Endothelial cell of umbilical vein (primary cell): ENCODE measurements around the gene AKNA. TPM values are rescaled to one million over a fixed set of nuclear protein-coding genes. Genes with fewer than 3 reads are reported as not detected.

Experiments used
- BruUV-seq: library from RNA; stranded (reverse); fragments of 400-500 nt; replicated peaks from 2 replicates; lab custom pipeline; 2021; lab: Mats Ljungman, UMichigan
- CTCF ChIA-PET: fragments of 300-600, 350-600 bp; sonication (Branson Sonifier 250); formaldehyde crosslinking; loops from one replicate; lab custom pipeline; 2021; ENCODE audit warnings: antibody characterized with exemption, inconsistent platforms; lab: Charles Lee
- POLR2A ChIA-PET: fragments of 300-600, 350-600 bp; sonication (Branson Sonifier 250); formaldehyde crosslinking; loops from one replicate; lab custom pipeline; 2021; ENCODE audit warnings: antibody characterized with exemption, inconsistent platforms; lab: Charles Lee
- DNase-seq: peaks from one replicate; pipeline ENCODE4 v3.0.0-alpha.2; 2011; ENCODE audit warnings: low read depth, low spot score
- FAIRE-seq: peaks from 2 replicates; lab custom pipeline; 2011; peaks lifted over from hg19 to GRCh38; lab: Jason Lieb, UNC
- H2AFZ ChIP-seq: 2 replicates; pipeline ENCODE4 v1.6.0; 2012; ENCODE audit warnings: low read depth, low read length, control low read depth, inconsistent platforms
- H3K27ac ChIP-seq: 2 replicates; pipeline ENCODE4 v1.5.1; 2011; ENCODE audit warnings: low read depth, mild to moderate bottlenecking, control low read depth, low read length, moderate library complexity; ENCODE audit not compliant: insufficient read depth
- H3K27me3 ChIP-seq, 2 experiments: 2 replicates each; pipeline versions ENCODE4 v1.6.0 to v1.6.1; 2011; ENCODE audit warnings: low read length in 2 of 2, mixed read lengths in 1 of 2; ENCODE audit not compliant: control insufficient read depth in 2 of 2, insufficient read depth in 2 of 2
- H3K36me3 ChIP-seq, 2 experiments: 2 replicates in 1 of 2; 3 replicates in 1 of 2; pipeline ENCODE4 v1.5.1; 2011; ENCODE audit warnings: low read length in 2 of 2, mild to moderate bottlenecking in 1 of 2, moderate library complexity in 1 of 2; ENCODE audit not compliant: control insufficient read depth in 2 of 2, insufficient read depth in 2 of 2; ENCODE audit errors: extremely low read depth in 1 of 2
- H3K4me1 ChIP-seq: 3 replicates; pipeline ENCODE4 v1.5.1; 2011; ENCODE audit warnings: mild to moderate bottlenecking, low read length; ENCODE audit not compliant: control insufficient read depth, insufficient read depth; ENCODE audit errors: extremely low read depth
- H3K4me2 ChIP-seq: 2 replicates; pipeline ENCODE4 v1.6.1; 2011; ENCODE audit warnings: low read length, control low read depth, mixed read lengths; ENCODE audit not compliant: insufficient read depth
- H3K4me3 ChIP-seq, 3 experiments: fragments of 200-600 bp in 1 of 3; sonication (generic), shearing (Covaris generic) in 1 of 3; replicated peaks in 1 of 3; 2 replicates each; pipeline ENCODE4 v1.5.1; 2011 to 2016; ENCODE audit warnings: control low read depth in 3 of 3, low read length in 3 of 3, mild to moderate bottlenecking in 2 of 3, inconsistent platforms in 1 of 3, low read depth in 1 of 3, moderate library complexity in 1 of 3; ENCODE audit not compliant: insufficient read depth in 1 of 3
- H3K79me2 ChIP-seq: 2 replicates; pipeline ENCODE4 v1.6.0; 2012; ENCODE audit warnings: low read length, inconsistent platforms; ENCODE audit not compliant: control insufficient read depth, insufficient read depth
- H3K9ac ChIP-seq: replicated peaks from 2 replicates; pipeline ENCODE3; 2011; ENCODE audit warnings: low read length, control low read depth; ENCODE audit not compliant: insufficient read depth; ENCODE audit errors: extremely low read depth
- H3K9me1 ChIP-seq: replicated peaks from 3 replicates; pipeline ENCODE4 v1.6.0; 2011; ENCODE audit warnings: mild to moderate bottlenecking, low read length; ENCODE audit not compliant: control insufficient read depth, insufficient read depth; ENCODE audit errors: extremely low read depth
- H3K9me3 ChIP-seq: replicated peaks from 2 replicates; pipeline ENCODE4 v1.5.1; 2012; ENCODE audit warnings: low read length, inconsistent platforms; ENCODE audit not compliant: control insufficient read depth, insufficient read depth
- H4K20me1 ChIP-seq: replicated peaks from 2 replicates; pipeline ENCODE3; 2011; ENCODE audit warnings: mild to moderate bottlenecking, low read length; ENCODE audit not compliant: control insufficient read depth, insufficient read depth; ENCODE audit errors: extremely low read depth
- CTCF ChIP-seq, 2 donors: IDR thresholded peaks; 1 replicate in 1 of 2; 2 replicates in 1 of 2; pipeline ENCODE4 v1.5.1; 2011; ENCODE audit warnings: low read length in 2 of 2, mild to moderate bottlenecking in 2 of 2, moderate library complexity in 2 of 2, control low read depth in 1 of 2, inconsistent platforms in 1 of 2, low read depth in 1 of 2; ENCODE audit not compliant: insufficient read depth in 1 of 2; ENCODE audit errors: extremely low read depth in 1 of 2
- EZH2 ChIP-seq: IDR thresholded peaks from 2 replicates; pipeline ENCODE4 v1.6.1; 2012; ENCODE audit warnings: borderline replicate concordance, low read depth, mild to moderate bottlenecking, moderate library complexity, low read length, inconsistent platforms; ENCODE audit not compliant: severe bottlenecking
- GATA2 ChIP-seq: IDR thresholded peaks from 2 replicates; pipeline ENCODE4 v1.7.0; 2011; ENCODE audit warnings: low read depth, mild to moderate bottlenecking, moderate library complexity, mixed read lengths, low read length; ENCODE audit not compliant: insufficient read length, insufficient read depth
- JUN ChIP-seq: IDR thresholded peaks from 2 replicates; pipeline ENCODE4 v1.6.1; 2011; ENCODE audit warnings: borderline replicate concordance, low read depth; ENCODE audit not compliant: insufficient read length, insufficient read depth
- MAX ChIP-seq: IDR thresholded peaks from 2 replicates; pipeline ENCODE4 v1.6.1; 2011; ENCODE audit not compliant: insufficient read depth, insufficient read length
- MYC ChIP-seq: IDR thresholded peaks from one replicate; pipeline ENCODE4 v1.6.1; 2011; ENCODE audit warnings: mild to moderate bottlenecking, low read depth, low read length
- POLR2A ChIP-seq: IDR thresholded peaks from 2 replicates; pipeline ENCODE4 v1.6.1; 2012; ENCODE audit warnings: low read depth, mild to moderate bottlenecking, control low read depth, low read length
- POLR2AphosphoS5 ChIP-seq: IDR thresholded peaks from 2 replicates; pipeline ENCODE4 v1.6.1; 2012; ENCODE audit warnings: low read depth, mild to moderate bottlenecking, control low read depth, low read length, moderate library complexity; ENCODE audit not compliant: insufficient read depth
- dilution Hi-C: fragments of 300-500 bp; cut with MboI; formaldehyde crosslinking; loops from one replicate; pipeline ENCODE4 v1.15.0; 2019; ENCODE audit warnings: low sequenced_read_pairs; ENCODE audit not compliant: extremely low pct_ligation_motif_present
- intact Hi-C: fragments of 100-400 bp; cut with micrococcal nuclease; formaldehyde crosslinking; loops from one replicate; pipeline ENCODE4 v1.10.0; 2022
- polyA plus RNA-seq, 4 experiments: library from polyadenylated mRNA; depleted of rRNA in 3 of 4; stranded (reverse) in 3 of 4; unstranded in 1 of 4; fragments of >200 nt; gene quantifications; 2 replicates each; pipeline versions ENCODE4 v1.2.1 to v1.2.3, GENCODE V29; 2011 to 2012; ENCODE audit warnings: missing spikeins in 1 of 4
- total RNA-seq: library from RNA; stranded (reverse); gene quantifications from 2 replicates; pipeline ENCODE4 v1.2.3, GENCODE V29; 2021

AKNA gene
- total and polyA plus RNA-seq, 2 donors (not counting 3 experiments of a cell fraction or from before 2014, with no cell fraction given) = 11.3 to 22.4 TPM

- H3K9ac ChIP-seq = no peak overlapping the region
- H3K4me3 ChIP-seq = no peak overlapping the region
- no peaks in the 10 kb centered on the region for H3K9me3 ChIP-seq
- CTCF ChIA-PET = no interaction called here
- DNase-seq = no peak
- no peak overlapping the region for H2AFZ ChIP-seq
- H3K27me3 ChIP-seq = no peaks in the 10 kb centered on the region
- H3K27ac ChIP-seq = no peak overlapping the region
- dilution Hi-C loops (no loop called here), intact Hi-C loops (no loop called here)
- H3K36me3 ChIP-seq = peaks cover 0 to 47% of the 10 kb centered on the region in 2 experiments
- H3K9me1 ChIP-seq = no peaks in the 10 kb centered on the region
- BruUV-seq = no TSS peak
- FAIRE-seq = no peak
- POLR2A ChIA-PET = no interaction called here
- H3K4me2 ChIP-seq = no peak overlapping the region
- TF ChIP-seq JUN = no peak
- TF ChIP-seq POLR2AphosphoS5 = no peak
- no peak for TF ChIP-seq CTCF (IDR thresholded peaks at IDR 0.05; ENCODE audit: extremely low read depth in 1 of 2, insufficient read depth in 1 of 2, low read depth in 1 of 2, low read length in 2 of 2)
- TF ChIP-seq MYC = no peak
- no peak for TF ChIP-seq MAX
- TF ChIP-seq GATA2 = no peak
- no peak for TF ChIP-seq POLR2A
- no peak for TF ChIP-seq EZH2
- H4K20me1 ChIP-seq = no peaks in the 10 kb centered on the region
- H3K4me1 ChIP-seq = no peaks in the 10 kb centered on the region
- H3K79me2 ChIP-seq = no peaks in the 10 kb centered on the region
Observed at GRCh38 chr9:114341152-114341830, 46.5 kb downstream of the AKNA start.
